Suppressor macrophage (primary cell): ENCODE results near the gene PDE6H.

Experiments used
- DNase-seq, 4 experiments: peaks; one replicate each; pipeline ENCODE4 v3.0.0-alpha.2; 2020 to 2022

Gene PDE6H

DNA sequence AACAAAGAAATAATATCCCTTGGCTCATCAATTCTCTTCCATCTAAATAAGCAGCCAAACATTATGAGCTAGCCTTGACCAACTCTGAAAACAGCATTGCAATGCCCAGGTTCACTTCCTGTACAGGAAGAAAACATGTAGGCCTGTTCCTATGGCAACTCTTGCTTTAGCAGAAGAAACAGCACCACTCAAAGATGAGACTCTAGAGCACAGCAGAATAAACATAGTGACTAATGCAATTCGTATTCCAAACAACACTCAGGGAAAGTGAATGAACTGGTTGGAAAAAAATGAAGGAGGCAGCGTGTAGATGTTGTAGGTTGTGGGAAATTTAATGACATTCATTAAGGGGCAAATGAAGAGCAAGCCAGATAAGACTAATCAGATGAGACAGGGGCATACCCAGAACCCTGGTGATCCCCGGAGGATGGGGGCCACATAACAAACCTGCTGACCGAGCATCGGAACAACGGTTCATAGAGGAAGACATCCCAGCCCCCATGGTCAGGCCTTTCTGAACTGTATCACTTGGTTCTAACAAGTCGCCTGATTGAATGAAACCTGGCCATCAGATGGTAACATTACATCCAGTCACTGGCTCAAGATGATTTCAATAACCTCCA, 20.4 kb upstream of the PDE6H start:
- peak; percentile 54 to 90 (median 76) for DNase-seq

DNA sequence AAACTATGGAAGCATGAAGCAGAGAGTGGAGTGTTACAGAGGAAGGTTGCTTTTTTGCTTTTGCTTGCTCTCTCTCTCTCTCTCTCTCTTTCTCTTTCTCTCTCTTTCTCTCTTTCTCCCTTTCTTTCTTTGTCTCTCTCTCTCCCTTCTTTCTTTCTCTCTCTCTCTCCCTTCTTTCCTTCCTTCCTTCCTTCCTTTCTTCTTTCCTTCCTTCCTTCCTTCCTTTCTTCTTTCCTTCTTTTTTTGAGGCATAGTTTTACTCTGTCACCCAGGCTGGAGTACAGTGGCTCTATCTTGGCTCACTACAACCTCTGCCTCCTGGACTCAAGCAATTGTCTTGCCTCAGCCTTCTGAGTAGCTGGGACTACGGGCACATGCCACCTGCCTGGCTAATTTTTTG, 19.1 kb upstream of the PDE6H start:
- no peak for DNase-seq

DNA sequence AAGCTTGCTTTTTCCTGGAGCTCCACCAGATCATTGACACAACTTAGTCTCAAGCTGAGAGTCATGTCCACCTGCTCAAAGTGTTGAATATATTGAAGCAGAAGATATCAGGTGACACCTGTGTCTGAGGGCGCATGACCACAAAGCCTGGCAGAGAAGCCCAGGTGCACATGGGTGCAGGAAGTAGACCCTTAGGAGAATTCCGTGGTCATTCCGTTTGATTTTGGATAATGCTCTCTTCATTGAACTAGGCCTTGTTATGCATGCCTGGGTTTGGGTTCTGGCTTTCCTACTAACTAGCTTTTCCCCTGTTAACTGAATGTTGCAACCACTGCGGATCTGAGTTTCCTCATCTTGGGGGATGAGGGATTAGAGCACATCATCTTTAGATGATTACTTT, 18.6 kb upstream of the PDE6H start:
- DNase-seq: peak in 2 of 4 experiments; percentile 39 to 46

DNA sequence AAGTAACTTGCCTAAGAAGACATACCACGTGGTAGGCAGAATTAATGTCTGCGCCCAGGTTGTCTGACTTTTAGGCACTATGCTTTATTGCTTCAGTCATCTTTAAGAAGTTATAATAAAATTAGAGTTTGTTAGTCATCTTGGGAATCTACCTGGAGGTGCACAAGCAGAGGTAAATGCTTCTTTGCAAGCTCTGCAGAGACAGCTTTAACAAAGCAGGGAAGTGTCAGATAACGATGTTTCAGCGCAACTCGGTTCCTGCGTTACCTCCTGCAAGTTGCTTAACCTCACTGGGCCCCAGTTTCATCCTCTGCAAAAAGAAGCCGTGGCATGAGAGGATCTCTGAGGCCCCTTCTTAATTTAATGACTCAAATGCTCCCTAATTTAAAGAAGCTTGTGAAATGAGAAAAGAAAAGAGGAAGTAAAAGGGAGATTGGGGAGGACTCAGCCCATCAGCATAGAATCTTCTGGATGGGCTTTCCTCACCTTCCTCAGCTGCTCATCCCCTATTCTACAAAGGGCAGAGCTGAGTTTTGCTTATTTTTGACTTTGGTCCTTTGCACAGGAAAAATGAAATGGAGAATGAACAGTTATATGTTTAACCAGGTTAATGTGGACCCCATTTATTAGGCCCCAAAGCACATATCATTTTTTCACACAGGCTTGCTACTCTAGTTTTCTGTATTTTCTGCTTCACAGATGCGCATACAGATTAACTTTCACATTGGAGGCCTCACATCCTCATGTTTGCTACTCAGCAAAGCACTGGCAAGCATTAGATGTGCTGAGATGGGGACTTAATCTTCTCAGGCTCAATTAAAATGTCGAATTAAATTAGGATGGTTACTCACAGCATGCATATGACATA, 16.6 kb upstream of the PDE6H start:
- DNase-seq: peak; percentile 44 to 79 (median 64)

DNA sequence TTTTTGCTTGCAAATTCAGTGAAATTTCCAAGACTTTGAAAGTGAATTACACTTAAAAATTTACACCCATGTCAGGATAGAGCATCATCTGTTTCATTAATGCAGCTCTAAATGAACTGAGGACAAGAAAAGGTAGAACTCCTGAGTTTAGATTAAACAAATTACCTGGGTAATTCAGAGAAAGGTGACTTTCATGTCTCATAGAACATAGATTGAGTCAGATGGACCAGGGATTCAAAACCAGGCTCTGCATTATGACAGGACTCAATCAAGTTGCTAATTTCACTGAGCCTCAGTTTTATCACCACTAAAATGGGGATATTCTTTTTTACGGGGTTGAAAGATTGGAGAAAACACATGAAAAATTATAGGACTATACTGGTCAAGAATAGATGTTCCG, 15.9 kb upstream of the PDE6H start:
- DNase-seq: no peak

DNA sequence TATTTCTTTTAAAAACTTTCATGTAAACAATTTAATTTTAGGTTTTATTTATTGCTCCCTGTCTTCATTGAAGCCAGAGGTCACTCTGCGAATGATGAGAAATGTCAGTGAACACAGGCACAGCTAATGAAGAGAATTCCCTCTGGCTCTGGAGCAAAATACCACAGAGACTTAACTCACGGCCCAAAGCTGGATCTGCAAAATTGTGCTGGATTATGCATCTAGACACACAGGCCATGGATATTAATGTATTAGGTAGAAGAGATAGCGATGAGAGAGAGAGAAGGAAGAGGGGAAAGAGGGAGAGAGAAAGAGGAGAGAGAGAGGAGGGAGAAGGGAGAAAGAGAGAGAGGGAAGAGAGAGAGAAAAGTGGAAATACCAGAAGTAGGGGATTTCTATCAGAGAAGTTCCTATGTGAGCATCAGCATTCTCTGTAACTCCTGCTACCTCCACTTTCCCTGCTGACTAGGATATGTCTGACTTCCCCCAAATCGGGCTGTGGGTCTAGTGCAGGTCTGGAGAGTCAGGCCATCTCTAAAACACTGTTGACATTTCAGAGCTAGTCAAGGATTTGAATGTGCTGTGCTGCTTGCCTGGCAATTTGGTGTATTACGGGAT, 15.2 kb upstream of the PDE6H start:
- DNase-seq: peak in 3 of 4 experiments; percentile 54 to 60 (median 57)

DNA sequence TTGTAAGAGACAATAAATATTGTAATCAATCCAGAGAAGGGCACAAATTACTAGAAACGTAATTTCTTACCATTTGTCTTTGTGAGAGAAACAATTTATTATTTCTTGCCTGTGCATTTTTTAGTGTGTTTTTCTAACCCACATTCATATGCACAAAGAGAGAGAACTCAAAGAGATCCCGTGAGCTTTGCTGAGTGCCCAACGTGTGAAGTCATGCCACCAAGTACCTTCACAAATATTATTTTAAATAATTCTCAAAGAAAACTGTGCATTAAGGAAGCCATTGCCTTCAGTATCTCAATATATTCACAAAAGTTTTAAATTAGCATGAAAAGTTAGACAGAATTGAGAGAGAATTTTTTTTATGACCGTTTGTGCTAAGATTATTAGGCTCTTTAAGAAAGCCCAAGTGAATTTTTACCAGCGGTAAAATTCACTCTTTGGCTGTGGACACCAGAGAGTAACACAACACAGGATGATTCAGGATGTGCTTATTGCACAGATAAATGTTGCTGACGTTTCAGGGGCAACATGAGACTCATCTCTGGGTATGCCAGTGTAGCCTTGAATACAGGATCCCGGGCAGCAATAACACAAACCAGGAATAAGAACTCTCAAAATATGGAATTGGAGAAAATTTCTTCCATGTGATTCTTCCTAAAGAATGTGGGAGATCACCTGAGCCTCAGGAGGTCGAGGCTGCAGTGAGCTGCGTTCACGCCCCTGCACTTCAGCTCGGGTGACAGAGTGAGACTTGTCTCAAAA, 14.3 kb upstream of the PDE6H start:
- DNase-seq: peak; percentile 39 to 62 (median 51)

DNA sequence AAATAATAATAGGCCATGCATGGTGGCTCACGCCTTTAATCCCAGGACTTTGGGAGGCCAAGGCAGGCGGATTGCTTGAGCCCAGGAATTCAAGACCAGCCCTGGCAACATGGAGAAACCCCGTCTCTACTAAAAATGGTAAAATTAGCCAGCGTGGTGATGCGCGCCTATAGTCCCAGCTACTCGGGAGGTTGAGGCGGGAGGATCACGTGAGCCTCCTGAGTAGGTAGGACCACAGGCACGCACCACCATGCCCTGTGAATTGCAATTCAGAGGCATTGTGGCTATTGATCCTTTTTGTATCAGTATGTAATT, 13.8 kb upstream of the PDE6H start:
- DNase-seq: no peak

DNA sequence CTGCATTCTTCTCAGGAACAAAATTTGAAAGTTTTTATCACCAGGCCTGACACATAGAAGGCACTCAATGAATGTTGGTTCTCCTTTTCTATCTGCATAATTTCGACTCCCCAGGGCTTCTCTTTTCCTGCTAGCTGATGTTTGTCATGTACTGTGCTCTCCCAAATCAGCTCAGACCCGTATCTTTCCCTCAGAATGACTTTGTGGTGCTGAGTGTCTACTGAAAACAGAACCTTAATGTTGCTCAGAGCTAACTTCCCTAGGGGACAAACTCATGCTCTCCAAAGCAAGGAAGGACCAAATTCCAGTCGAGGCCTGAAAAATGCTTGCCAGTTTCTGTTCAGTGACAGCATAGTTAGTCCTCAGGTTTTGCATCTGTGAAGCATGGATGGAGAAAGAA, 13.4 kb upstream of the PDE6H start:
- peak; percentile 56 to 75 (median 68) for DNase-seq

DNA sequence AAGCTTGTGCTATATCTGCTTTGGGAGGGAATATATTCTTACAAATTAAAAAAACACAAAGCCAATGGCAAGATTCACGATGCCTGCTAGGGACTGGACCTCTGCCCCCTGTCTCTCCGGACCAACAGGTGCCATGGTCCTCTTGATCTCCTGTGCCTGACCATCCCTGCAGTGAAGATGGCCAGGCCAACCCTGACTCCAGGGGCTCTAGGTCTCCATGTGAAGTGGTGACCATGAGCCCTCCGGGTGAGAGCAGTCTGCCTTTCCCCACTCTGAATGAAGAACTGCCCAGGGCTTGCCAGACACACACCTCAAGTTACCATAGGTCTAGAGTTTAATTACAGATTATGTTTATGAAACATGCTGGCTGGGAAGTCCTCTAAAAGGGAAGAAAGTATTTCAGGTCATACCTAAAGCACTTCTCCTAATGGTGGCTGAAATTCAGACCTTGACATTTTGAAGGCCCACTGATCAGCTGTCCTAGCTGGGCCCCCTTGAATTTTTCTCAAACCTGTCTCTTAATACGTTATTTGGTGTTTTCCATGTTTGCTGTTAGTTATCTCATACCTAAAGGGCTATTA, 12.8 kb upstream of the PDE6H start:
- no peak for DNase-seq

DNA sequence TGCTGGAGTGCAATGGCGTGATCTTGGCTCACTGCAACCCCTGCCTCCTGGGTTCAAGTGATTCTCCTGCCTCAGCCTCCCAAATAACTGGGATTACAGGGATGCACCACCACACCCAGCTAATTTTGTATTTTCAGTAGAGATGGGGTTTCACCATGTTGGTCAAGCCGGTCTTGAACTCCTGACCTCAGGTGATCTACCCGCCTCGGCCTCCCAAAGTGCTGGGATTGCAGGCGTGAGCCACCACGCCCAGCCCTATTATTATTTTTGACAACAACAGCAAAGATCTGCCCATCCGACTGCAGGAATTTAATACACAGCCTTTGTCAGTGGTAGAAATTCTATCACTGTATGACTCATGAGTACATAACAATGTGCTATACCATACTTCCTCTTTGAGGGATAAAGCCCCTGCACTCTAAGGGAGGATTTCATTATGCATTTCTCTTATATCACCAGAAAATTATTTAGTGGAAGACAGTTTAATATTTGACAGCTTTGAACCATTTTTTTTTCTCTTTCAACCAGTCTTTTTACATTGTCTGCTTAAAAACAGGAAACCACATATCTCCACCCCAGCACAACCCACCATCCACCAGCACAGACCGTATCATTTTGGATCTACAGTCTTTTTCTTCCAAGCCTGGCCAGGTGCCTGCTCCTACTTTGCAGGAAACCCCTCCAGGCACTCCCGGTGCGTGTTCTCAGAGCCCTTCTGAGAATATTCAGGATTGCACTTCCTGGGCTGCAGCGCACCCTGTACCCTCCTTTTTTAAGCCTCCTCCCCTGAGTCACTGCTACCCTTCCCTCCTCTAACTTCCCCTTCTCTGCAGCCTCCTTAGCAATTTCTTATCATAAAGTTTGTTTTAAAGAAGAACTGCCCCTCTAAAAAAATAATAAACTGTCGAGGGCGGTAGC, 12.0 kb upstream of the PDE6H start:
- DNase-seq: peak; percentile 59 to 80 (median 77)

DNA sequence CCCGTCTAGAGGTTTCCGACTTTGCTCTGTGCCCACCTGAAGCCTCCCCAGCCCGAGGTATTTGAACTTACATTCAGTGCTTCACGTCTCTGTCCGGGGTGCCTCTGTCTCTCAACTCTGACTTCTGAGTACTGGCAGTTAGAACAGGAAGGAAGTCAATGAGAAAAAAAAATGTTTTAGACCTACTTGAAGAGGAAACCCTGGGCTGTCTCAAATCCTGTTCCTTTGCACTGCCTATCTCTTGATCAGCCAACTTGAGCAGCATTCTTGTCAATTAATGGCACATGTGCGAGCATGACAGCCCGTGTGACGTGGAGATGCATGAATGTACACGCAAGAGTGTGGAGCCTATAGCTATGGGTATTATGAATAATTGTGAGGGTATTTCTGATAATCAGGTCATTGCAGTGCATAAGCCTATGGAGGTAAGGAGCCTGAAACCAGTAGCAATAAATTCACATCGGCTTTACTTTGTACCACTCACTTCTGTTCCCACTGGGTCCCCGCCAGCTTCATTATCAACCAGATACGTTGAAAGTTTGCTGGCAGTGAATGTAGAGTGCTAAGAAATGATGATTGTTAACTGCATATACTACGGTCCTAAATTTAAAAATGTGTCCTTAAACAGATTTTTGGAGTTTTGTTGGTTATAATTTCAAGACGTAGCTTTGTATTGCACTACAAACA, 11.2 kb upstream of the PDE6H start, which contains the start of gene ARHGDIB:
TSS of gene ARHGDIB (minus strand) at position 136 of the 687 bp plus-strand sequence. CDS start 10,889 bp downstream, outside the sequence.
- DNase-seq: peak; percentile 68 to 86 (median 80)

DNA sequence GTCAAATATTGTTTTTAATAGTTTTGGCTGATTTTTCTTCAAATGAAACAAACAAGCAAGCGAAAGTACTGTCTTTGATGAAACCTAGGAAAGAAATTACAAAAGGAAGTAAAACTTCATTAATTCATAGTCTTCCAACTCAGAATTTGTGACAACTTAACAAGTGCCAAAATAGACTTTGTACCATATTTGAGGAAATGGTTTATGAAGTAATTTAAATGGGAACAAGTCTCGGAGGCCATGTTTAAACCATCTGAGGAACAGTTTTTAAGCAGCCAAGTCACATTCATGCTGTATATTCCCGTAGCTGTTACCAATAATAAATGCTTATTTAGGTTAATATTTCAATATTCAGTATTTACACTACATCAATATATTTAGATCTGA, 10.7 kb upstream of the PDE6H start:
- DNase-seq: peak in 2 of 4 experiments; percentile 54 to 67

DNA sequence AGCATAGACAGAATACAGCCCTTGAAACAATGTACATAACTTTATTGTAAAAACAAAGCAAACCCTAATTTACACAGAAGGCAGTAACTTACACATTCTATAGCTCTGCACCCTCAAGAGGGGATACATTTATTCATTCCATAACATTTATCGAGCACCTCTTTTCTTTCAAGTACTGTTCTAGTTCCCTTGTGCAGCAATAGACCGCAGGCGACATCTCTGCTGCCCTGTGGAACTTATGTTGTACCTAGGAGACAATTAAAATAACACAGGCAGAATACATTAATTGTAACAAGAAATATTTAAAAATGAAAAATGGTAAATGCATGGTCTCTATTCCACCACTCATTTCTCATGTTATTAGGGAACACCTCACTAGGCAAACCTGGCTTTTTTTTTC, 10.0 kb upstream of the PDE6H start:
- peak in 1 of 4 experiments; percentile 12 for DNase-seq

DNA sequence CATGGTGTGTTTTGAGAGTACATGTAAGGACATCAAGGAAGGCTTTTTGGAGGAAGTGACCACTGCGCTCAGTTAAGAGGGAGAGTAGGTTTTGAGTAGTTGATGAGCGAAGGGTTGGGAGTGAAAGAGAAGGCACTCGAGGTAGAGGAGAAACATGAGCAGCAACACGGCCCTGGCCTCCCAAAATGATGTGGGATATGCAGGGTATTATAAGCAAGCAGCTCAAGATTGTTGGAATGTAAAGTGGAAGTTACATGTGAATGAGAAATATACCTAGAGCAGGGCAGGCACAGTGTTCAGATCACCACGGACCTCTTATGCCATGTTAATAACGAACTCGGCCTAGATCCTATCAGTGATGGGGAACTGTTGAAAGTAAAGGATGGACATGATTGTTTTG, 9.3 kb upstream of the PDE6H start:
- DNase-seq: peak in 1 of 4 experiments; percentile 3

DNA sequence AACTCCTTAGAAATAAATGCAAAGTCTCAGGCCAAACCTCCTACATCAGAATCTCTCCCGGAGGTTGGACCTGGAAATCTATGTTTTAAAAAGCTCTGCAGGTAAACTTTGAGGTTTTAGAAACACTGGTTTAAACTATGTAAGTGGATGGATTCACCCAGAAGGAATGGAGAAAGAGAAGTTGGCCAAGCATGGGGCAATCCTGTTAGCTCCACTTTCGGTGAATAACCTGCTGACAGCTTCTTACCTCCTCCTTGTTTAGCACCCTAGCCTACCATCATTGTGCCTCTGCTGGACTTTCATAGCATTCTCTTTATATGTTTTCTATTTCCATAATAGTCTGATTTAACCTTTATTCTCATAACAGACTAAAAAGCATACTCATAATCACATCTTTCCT, 8.4 kb upstream of the PDE6H start:
- peak in 1 of 4 experiments; percentile 12 for DNase-seq

DNA sequence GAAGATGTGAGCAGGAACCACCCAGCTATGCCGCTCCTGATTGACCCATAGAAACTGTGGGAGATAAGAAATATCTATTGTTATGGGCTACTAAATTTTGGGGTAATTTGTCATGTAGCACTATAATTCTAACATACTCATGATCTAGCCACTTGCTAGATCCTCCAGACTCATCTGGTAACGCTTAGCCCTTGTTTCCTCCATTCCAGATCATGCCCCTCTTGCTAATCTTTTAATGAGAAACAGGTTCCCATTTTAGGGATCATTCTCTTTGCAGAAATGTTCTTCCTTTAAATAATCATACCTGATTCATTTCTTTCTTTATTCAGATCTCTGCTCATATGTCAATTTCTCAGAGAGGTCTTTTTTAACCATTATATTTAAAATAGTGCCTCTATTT, 7.6 kb upstream of the PDE6H start:
- DNase-seq: no peak

DNA sequence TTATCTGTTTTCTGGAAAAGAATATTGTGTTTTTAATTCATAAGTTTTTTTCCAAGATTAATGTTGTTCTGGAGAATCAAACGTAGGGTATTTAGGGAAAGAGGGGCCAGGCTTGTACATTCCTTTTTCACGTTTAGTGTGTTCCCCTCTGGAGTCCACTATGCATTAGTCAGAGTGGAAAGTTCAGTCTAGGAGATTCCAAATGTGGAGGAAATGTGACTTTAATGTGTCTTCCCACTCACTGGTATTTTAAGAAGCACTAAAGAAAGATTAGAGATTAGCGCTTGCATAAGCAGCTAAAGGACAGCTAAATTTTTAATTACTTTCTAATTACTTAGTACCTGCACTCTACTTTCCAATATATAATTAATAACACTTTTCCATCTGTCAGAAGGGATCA, 4.4 kb upstream of the PDE6H start:
- peak in 1 of 4 experiments; percentile 44 for DNase-seq

DNA sequence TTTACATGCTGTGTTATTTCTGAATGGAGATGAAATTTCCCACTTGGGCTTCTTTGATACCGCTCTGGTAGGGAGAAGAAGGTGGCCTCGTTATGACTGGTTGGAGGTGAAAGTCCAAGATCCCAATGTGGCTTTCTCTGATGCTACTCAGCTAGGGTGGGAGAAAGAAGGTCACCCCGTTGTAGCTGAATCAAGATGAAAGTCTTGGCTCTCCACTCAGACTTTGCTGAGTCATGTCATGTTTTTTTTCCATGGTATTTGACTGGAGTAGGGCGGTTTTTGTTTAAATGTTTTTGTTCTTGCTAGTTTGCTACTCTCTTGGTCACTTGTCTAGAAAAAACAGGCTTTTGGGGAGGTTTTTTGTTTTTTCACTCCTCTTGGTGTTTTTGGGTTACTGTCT, 2.4 kb upstream of the PDE6H start:
- DNase-seq: no peak

DNA sequence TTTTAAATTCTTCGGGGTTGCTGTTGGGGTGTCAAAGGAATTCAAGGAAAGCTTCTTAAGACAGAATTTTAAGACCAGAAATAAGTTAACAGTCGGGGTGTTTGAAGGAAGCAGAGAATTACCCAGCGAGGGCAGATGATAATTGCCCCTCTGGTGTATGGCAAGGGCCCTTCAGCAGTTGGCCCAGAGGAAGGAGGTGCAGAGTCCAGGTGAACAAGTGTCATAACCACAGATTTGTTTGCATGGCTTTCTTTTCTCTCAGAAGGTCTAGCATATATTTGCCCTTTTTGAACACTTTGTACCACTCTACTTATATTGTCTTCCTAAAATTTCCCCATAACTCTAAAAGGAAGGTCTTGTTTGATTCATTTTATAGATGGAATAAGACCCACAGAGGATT, 1.8 kb downstream of the PDE6H start:
- no peak for DNase-seq

DNA sequence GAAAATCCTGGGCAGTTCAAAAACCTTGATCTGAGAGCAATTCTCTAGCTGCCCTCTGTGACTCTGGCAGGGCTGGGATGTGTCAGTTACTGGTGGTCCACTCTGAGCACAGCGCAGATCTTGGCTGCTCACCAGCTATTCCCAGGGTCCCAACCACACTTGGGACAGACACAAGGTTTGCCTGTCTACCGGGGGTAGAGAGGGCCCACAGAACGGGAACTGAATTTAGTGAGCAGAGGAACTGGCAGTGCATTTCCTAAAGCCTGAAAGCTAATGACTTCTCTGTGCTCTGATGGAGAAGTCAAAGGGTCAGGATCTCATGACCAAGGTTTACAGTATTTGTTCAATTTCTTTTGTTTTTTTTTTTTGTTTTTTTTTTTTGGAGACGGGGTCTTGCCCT, 2.6 kb downstream of the PDE6H start:
- DNase-seq: peak; percentile 65 to 83 (median 75)
